GM19025 (cell line): ENCODE data around the gene CLBA1.
A peak's percentile ranks its signal among the peaks of the same experiment; 100 is the strongest.
"Not testable (repeated sequence)": the region's sequence is repeated elsewhere in the genome, so short reads cannot be mapped to it uniquely, and the experiment has no call there.

Experiments
- ATAC-seq: cut with Tn5 transposase; IDR thresholded peaks from one replicate; pipeline ENCODE4 v1.9.1; 2021; ENCODE audit warnings: mild to moderate bottlenecking, low read depth, moderate library complexity; ENCODE audit not compliant: unreplicated experiment

CLBA1 gene

GRCh38 chr14:105020815-105021655 is 35.4 kb downstream of the CLBA1 start, which contains the start of gene CDCA4:
TSS of gene CDCA4 (minus strand) at chr14:105021083. CDS start at chr14:105011929, 9,154 bp downstream.
- peak; percentile 80 for ATAC-seq

DNA sequence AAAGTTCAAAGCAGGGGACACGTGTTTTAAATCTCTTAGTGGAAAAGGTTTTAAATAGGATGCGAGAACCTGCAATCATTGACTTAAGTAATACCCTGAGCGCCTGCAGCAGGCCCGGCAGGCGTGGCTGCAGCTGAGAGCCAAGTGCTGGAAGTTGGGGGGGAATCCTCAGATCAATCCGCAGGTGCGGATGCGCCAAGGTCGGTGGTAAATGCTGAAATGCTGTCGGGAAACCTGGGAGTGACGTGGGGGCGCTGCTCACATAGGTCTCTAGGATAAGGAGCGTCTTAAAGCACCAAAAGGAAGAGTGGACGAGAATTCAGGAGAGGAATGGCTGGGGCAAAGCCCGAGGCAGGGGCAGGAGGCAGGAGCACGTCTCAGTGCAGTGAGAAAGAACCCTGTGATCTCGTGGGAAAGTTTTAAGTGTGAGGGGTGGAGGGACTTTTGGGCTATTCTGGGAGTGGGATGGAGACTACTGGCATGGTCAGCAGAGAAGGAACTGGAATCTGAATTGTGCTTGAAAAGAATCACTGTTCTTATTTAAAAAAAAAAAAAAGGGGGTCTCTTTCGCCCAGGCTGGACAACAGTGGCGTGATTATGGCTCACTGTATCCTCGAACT is 36.2 kb downstream of the CLBA1 start:
- no peak for ATAC-seq

GRCh38 chr14:105022276-105022670 is 36.7 kb downstream of the CLBA1 start:
- no peak for ATAC-seq

DNA sequence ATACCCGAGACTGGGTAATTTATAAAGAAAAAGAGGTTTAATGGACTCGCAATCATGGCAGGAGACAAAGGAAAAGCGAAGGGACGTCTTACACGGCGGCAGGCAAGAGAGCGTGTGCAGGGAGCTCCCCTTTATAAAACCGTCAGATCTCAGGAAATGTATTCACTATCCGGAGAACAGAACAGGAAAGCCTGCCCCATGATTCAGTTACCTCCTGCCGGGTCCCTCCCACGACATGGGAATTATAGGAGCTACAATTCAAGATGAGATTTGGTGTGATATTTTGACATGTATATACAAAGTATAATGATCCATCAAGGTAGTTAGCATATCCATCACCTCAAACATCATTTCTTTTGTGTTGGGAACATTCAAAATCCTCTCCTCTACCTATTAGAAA is 37.6 kb downstream of the CLBA1 start:
- no peak for ATAC-seq

GRCh38 chr14:105023791-105024480 is 38.3 kb downstream of the CLBA1 start:
- ATAC-seq: no peak

DNA sequence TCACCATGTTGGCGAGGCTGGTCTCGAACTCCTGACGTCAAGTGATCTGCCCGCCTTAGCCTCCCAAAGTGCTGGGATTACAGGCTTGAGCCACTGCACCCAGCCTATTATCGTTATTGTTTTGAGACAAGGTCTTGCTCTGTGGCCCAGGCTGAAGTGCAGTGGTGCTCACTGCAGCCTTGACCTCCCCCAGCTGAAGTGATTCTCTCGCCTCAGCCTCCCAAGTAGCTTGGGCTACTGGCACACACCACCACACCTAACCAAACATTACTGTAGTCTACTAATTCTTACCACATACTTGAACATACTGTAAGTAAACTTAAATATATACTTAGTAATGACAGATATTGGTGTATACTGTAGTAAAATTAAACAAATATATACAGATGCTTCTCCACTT is 39.8 kb downstream of the CLBA1 start:
- no peak for ATAC-seq

GRCh38 chr14:105026033-105026785 is 40.6 kb downstream of the CLBA1 start:
- ATAC-seq: no peak

- no peak for ATAC-seq
Measured at GRCh38 chr14:105026802-105027563, 41.4 kb downstream of the CLBA1 start.

DNA sequence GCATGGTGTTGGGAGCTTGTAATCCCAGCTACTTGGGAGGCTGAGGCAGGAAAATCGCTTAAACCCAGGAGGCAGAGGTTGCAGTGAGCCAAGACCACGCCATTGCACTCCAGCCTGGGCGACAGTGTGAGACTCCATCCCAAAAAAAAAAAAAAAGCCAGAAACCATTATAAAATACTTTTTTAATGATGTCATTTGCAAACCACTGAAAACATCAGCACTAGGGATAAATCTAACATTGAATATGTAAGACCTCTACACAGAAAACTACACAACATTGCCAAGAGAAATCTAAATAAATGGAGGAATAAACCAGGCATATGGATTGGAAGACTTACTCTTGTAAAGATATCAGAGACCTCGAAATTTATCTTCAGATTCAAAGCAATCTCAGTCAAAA is 42.1 kb downstream of the CLBA1 start:
- not testable (repeated sequence) for ATAC-seq

- ATAC-seq: no peak
Measured at GRCh38 chr14:105028251-105028927, 42.8 kb downstream of the CLBA1 start.

DNA sequence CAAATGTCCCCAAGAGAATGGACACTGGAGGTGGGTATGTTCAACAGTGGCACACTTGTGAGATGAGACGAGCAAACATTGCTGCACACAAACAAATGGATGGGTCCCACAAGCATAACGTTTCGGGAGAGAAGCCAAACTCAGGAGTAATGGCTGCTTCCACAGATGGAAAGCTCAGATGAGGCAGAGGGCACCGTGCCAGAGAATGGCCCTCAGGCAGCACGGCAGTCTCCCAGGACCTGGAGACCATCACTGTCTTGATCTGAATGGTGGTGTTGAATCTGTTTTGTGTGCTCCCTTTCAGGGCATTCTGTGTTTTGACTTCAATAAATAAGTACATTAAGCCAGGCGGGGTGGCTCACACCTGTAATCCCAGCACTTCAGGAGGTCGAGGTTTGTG is 43.8 kb downstream of the CLBA1 start:
- ATAC-seq: no peak

DNA sequence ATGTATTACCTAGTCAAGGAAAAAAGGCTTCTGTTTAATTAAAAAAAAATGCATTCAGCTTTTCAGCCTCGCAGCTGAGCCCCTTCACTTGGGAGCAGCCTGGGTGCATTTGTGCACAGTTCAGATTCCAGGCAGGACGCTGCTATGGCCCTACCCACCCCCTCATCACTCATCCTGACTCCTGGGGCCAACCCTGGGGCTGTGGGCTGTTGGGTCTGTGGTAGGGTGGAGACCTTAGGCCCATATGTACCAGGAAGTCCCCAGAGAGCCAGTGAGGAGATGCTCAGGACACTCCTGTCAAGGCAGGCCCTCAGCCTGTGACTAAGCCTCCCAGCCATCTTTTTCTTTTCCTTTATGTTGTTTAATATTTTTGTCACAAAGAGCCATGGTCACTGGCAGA is 44.6 kb downstream of the CLBA1 start:
- ATAC-seq: no peak

- ATAC-seq: no peak
Measured at GRCh38 chr14:105030836-105031396, 45.3 kb downstream of the CLBA1 start.

- ATAC-seq: not testable (repeated sequence)
Measured at GRCh38 chr14:105032451-105032901, 46.9 kb downstream of the CLBA1 start.

- ATAC-seq: not testable (repeated sequence)
Measured at GRCh38 chr14:105033412-105033900, 47.9 kb downstream of the CLBA1 start.

GRCh38 chr14:105034315-105035039 is 48.9 kb downstream of the CLBA1 start:
- ATAC-seq: no peak

GRCh38 chr14:105035616-105036015 is 50.0 kb downstream of the CLBA1 start:
- not testable (repeated sequence) for ATAC-seq
